Nephron (organoid): Measurements from ENCODE around the gene RAB1A.
A peak's percentile ranks its signal among the peaks of the same experiment; 100 is the strongest.

ENCODE experiments used
- H3K27ac Mint-ChIP-seq, 3 experiments: 2 replicates each; pipeline ENCODE4 v1.8.0; 2020; ENCODE audit warnings: mixed read lengths in 3 of 3, mild to moderate bottlenecking in 2 of 3, moderate library complexity in 1 of 3
- H3K27me3 Mint-ChIP-seq: 2 replicates; pipeline ENCODE4 v1.8.0; 2021; ENCODE audit warnings: low read depth, mild to moderate bottlenecking, moderate library complexity, mixed read lengths
- H3K36me3 Mint-ChIP-seq: 2 replicates; pipeline ENCODE4 v1.8.0; 2020; ENCODE audit warnings: low read depth, mixed read lengths
- H3K4me1 Mint-ChIP-seq: 2 replicates; pipeline ENCODE4 v1.8.0; 2020; ENCODE audit warnings: mixed read lengths
- H3K4me3 Mint-ChIP-seq, 3 experiments: 2 replicates each; pipeline ENCODE4 v1.8.0; 2020; ENCODE audit warnings: mild to moderate bottlenecking in 3 of 3, mixed read lengths in 3 of 3, moderate library complexity in 2 of 3
- H3K9me3 Mint-ChIP-seq: 2 replicates; pipeline ENCODE4 v1.8.0; 2020; ENCODE audit warnings: mixed read lengths
- CTCF ChIP-seq, 3 experiments: fragments of 200-600 bp; sonication (generic); IDR thresholded peaks; one replicate each; pipeline ENCODE4 v1.5.0; 2021; ENCODE audit warnings: antibody characterized with exemption in 3 of 3; ENCODE audit not compliant: unreplicated experiment in 3 of 3

The RAB1A gene

GRCh38 chr2:65076345-65076710 lies 53.6 kb downstream of the RAB1A start:
- Mint-ChIP-seq H3K4me1 (peaks cover 11% of the 10 kb centered on the region), H3K4me3 (no peak overlapping the region), H3K36me3 (peaks cover 69% of the 10 kb centered on the region), H3K27me3 (no peaks in the 10 kb centered on the region), H3K27ac (peak overlapping the region; percentile 63 to 89 (median 80)), H3K9me3 (no peaks in the 10 kb centered on the region)
- TF ChIP-seq CTCF (IDR thresholded peaks at IDR 0.05; ENCODE audit: unreplicated experiment in 3 of 3) = no peak

- H3K4me3 Mint-ChIP-seq = no peak overlapping the region
- H3K36me3 Mint-ChIP-seq = peaks cover 72% of the 10 kb centered on the region
- H3K27ac Mint-ChIP-seq = peak overlapping the region; percentile 63 to 89 (median 80)
- TF ChIP-seq CTCF (IDR thresholded peaks at IDR 0.05; ENCODE audit: unreplicated experiment in 3 of 3) = no peak
- H3K4me1 Mint-ChIP-seq = peaks cover 11% of the 10 kb centered on the region
- H3K27me3 Mint-ChIP-seq = no peaks in the 10 kb centered on the region
- H3K9me3 Mint-ChIP-seq = no peaks in the 10 kb centered on the region
Measured at GRCh38 chr2:65075605-65076344, 54.1 kb downstream of the RAB1A start.

- peaks cover 11% of the 10 kb centered on the region for H3K4me1 Mint-ChIP-seq
- H3K27me3 Mint-ChIP-seq = no peaks in the 10 kb centered on the region
- H3K4me3 Mint-ChIP-seq = no peak overlapping the region
- no peak for TF ChIP-seq CTCF (IDR thresholded peaks at IDR 0.05; ENCODE audit: unreplicated experiment in 3 of 3)
- H3K9me3 Mint-ChIP-seq = no peaks in the 10 kb centered on the region
- H3K27ac Mint-ChIP-seq = peak overlapping the region in 1 of 3 experiments; percentile 89
- peaks cover 74% of the 10 kb centered on the region for H3K36me3 Mint-ChIP-seq
Measured at GRCh38 chr2:65075176-65075575, 54.7 kb downstream of the RAB1A start.

GRCh38 chr2:65073879-65074565 lies 55.9 kb downstream of the RAB1A start:
- H3K36me3 Mint-ChIP-seq = peaks cover 67% of the 10 kb centered on the region
- H3K4me3 Mint-ChIP-seq = no peak overlapping the region
- TF ChIP-seq CTCF (IDR thresholded peaks at IDR 0.05; ENCODE audit: unreplicated experiment in 3 of 3) = no peak
- H3K27me3 Mint-ChIP-seq = no peaks in the 10 kb centered on the region
- no peak overlapping the region for H3K27ac Mint-ChIP-seq
- peaks cover 11% of the 10 kb centered on the region for H3K4me1 Mint-ChIP-seq
- H3K9me3 Mint-ChIP-seq = no peaks in the 10 kb centered on the region

- H3K4me3 Mint-ChIP-seq = no peak overlapping the region
- no peaks in the 10 kb centered on the region for H3K9me3 Mint-ChIP-seq
- no peaks in the 10 kb centered on the region for H3K27me3 Mint-ChIP-seq
- no peak overlapping the region for H3K27ac Mint-ChIP-seq
- H3K4me1 Mint-ChIP-seq = peaks cover 19% of the 10 kb centered on the region
- H3K36me3 Mint-ChIP-seq = peaks cover 52% of the 10 kb centered on the region
- TF ChIP-seq CTCF (IDR thresholded peaks at IDR 0.05; ENCODE audit: unreplicated experiment in 3 of 3) = no peak
Measured at GRCh38 chr2:65072181-65072970, 57.5 kb downstream of the RAB1A start.
